Raji (cell line): Measurements from ENCODE around the gene ADAMTSL1.

ENCODE experiments used
- POLR2A ChIP-seq: IDR thresholded peaks from 2 replicates; pipeline ENCODE4 v1.6.1; 2011; ENCODE audit warnings: low read depth, low read length, control low read depth; ENCODE audit not compliant: insufficient read depth

Gene ADAMTSL1

GRCh38 chr9:18778846-18779245 is 304.9 kb downstream of the ADAMTSL1 start:
- TF ChIP-seq POLR2A, result no peak

GRCh38 chr9:18783909-18784308 is 310.0 kb downstream of the ADAMTSL1 start:
- TF ChIP-seq POLR2A, result no peak

GRCh38 chr9:18785604-18786003 is 311.7 kb downstream of the ADAMTSL1 start:
- no peak for TF ChIP-seq POLR2A

GRCh38 chr9:18786196-18786595 is 312.2 kb downstream of the ADAMTSL1 start:
- TF ChIP-seq POLR2A, result no peak

- TF ChIP-seq POLR2A, result no peak
Measured at GRCh38 chr9:18786911-18787650, 313.1 kb downstream of the ADAMTSL1 start.

- no peak for TF ChIP-seq POLR2A
Measured at GRCh38 chr9:18788256-18788655, 314.3 kb downstream of the ADAMTSL1 start.

- no peak for TF ChIP-seq POLR2A
Measured at GRCh38 chr9:18791074-18791473, 317.1 kb downstream of the ADAMTSL1 start.

GRCh38 chr9:18793122-18793521 is 319.2 kb downstream of the ADAMTSL1 start:
- no peak for TF ChIP-seq POLR2A

- TF ChIP-seq POLR2A, result no peak
Measured at GRCh38 chr9:18795947-18796671, 322.2 kb downstream of the ADAMTSL1 start.

GRCh38 chr9:18796696-18797270 is 322.8 kb downstream of the ADAMTSL1 start:
- TF ChIP-seq POLR2A, result no peak

GRCh38 chr9:18798106-18798505 is 324.2 kb downstream of the ADAMTSL1 start:
- no peak for TF ChIP-seq POLR2A

GRCh38 chr9:18798508-18799290 is 324.7 kb downstream of the ADAMTSL1 start:
- no peak for TF ChIP-seq POLR2A

- no peak for TF ChIP-seq POLR2A
Measured at GRCh38 chr9:18799428-18799827, 325.5 kb downstream of the ADAMTSL1 start.

- no peak for TF ChIP-seq POLR2A
Measured at GRCh38 chr9:18800579-18800978, 326.6 kb downstream of the ADAMTSL1 start.

- TF ChIP-seq POLR2A, result no peak
Measured at GRCh38 chr9:18805386-18805785, 331.4 kb downstream of the ADAMTSL1 start.
